Measurements from ENCODE around the gene ATP5PB. TPM values are rescaled to one million over a fixed set of nuclear protein-coding genes. Genes with fewer than 3 reads are reported as not detected.
A peak's percentile ranks its signal among the peaks of the same experiment; 100 is the strongest.

Gene ATP5PB
- total RNA-seq, 1 donor from 2014 or later: 220 TPM

GRCh38 chr1:111491070-111491469, 41.8 kb downstream of the ATP5PB start:
- no peak overlapping the region for H3K27ac Mint-ChIP-seq
- H3K9me3 Mint-ChIP-seq: no peaks in the 10 kb centered on the region
- no peak for TF ChIP-seq CTCF (IDR thresholded peaks at IDR 0.05)
- intact Hi-C loops (cut with micrococcal nuclease): no loop called here
- DNase-seq (no peak), ATAC-seq (ENCODE audit: low read depth) (no peak)
- H3K4me1 Mint-ChIP-seq: peaks cover 9% of the 10 kb centered on the region
- H3K36me3 Mint-ChIP-seq (ENCODE audit: low read depth): no peaks in the 10 kb centered on the region
- no peaks in the 10 kb centered on the region for H3K27me3 Mint-ChIP-seq
- POLR2A ChIA-PET: interaction anchor here (1.4 kb wide), 1 partner anchor 12 kb away, joined by 7 read pairs; the partner anchor contains the start of genes ADORA3 and TMIGD3
- CTCF ChIA-PET: interaction anchor here (0.8 to 3.4 kb wide), 4 partner anchors 13 to 278 kb away, joined by 3 to 34 read pairs (median 4); partner anchors contain the start of genes ADORA3 and TMIGD3
- H3K4me3 Mint-ChIP-seq: no peak overlapping the region

- Mint-ChIP-seq H3K4me1 (peaks cover 17% of the 10 kb centered on the region), H3K4me3 (no peak overlapping the region), H3K36me3 (ENCODE audit: low read depth) (no peaks in the 10 kb centered on the region), H3K9me3 (peaks cover 4% of the 10 kb centered on the region), H3K27ac (no peak overlapping the region), H3K27me3 (no peaks in the 10 kb centered on the region)
- intact Hi-C loops (cut with micrococcal nuclease): no loop called here
- ChIA-PET POLR2A (interaction anchor here (2.5 to 4.8 kb wide), 2 partner anchors 11 to 19 kb away, joined by 6 to 42 read pairs; no protein-coding TSS in a partner anchor), CTCF (interaction anchor here (1.1 to 1.6 kb wide), 2 partner anchors 11 to 14 kb away, joined by 3 to 5 read pairs; no protein-coding TSS in a partner anchor)
- TF ChIP-seq CTCF (IDR thresholded peaks at IDR 0.05): no peak
- ATAC-seq (ENCODE audit: low read depth) (peak; percentile 21), DNase-seq (no peak)
Observed at GRCh38 chr1:111496398-111496797, 47.1 kb downstream of the ATP5PB start.

GRCh38 chr1:111497592-111497991, 48.3 kb downstream of the ATP5PB start:
- Mint-ChIP-seq H3K36me3 (ENCODE audit: low read depth) (no peaks in the 10 kb centered on the region), H3K4me1 (peaks cover 19% of the 10 kb centered on the region), H3K9me3 (peaks cover 4% of the 10 kb centered on the region), H3K27ac (no peak overlapping the region), H3K27me3 (no peaks in the 10 kb centered on the region), H3K4me3 (no peak overlapping the region)
- POLR2A ChIA-PET: interaction anchor here (0.8 to 4.8 kb wide), 4 partner anchors 10 to 356 kb away, joined by 3 to 42 read pairs (median 5); no protein-coding TSS in a partner anchor
- intact Hi-C loops (cut with micrococcal nuclease): no loop called here
- ATAC-seq (ENCODE audit: low read depth) (peak; percentile 77), DNase-seq (no peak)
- CTCF ChIA-PET: interaction anchor here (0.8 to 3.2 kb wide), 7 partner anchors 8 to 217 kb away, joined by 3 to 26 read pairs (median 3); no protein-coding TSS in a partner anchor
- TF ChIP-seq CTCF (IDR thresholded peaks at IDR 0.05): no peak

GRCh38 chr1:111499026-111499785, 49.9 kb downstream of the ATP5PB start:
- DNase-seq: no peak
- Mint-ChIP-seq H3K4me1 (peaks cover 35% of the 10 kb centered on the region), H3K36me3 (ENCODE audit: low read depth) (no peaks in the 10 kb centered on the region), H3K9me3 (peaks cover 4% of the 10 kb centered on the region), H3K4me3 (no peak overlapping the region), H3K27me3 (no peaks in the 10 kb centered on the region), H3K27ac (no peak overlapping the region)
- TF ChIP-seq CTCF (IDR thresholded peaks at IDR 0.05): no peak
- POLR2A ChIA-PET: interaction anchor here (2.5 to 4.8 kb wide), 2 partner anchors 8 to 22 kb away, joined by 6 to 42 read pairs; no protein-coding TSS in a partner anchor
- CTCF ChIA-PET: interaction anchor here (1.0 to 3.2 kb wide), 3 partner anchors 9 to 22 kb away, joined by 3 to 26 read pairs (median 10); no protein-coding TSS in a partner anchor
- intact Hi-C loops (cut with micrococcal nuclease): no loop called here
- no peak for ATAC-seq (ENCODE audit: low read depth)

GRCh38 chr1:111501645-111502044, 52.4 kb downstream of the ATP5PB start:
- H3K4me3 Mint-ChIP-seq: no peak overlapping the region

More at GRCh38 chr1:111501645-111502044, 52.4 kb downstream of the ATP5PB start:
- H3K27me3 Mint-ChIP-seq: no peaks in the 10 kb centered on the region
- intact Hi-C loops (cut with micrococcal nuclease): no loop called here
- H3K4me1 Mint-ChIP-seq: peaks cover 56% of the 10 kb centered on the region
- H3K27ac Mint-ChIP-seq: no peak overlapping the region
- TF ChIP-seq CTCF (IDR thresholded peaks at IDR 0.05): no peak
- no peak for DNase-seq
- ChIA-PET POLR2A (interaction anchor here (9.6 kb wide), 1 partner anchor 23 kb away, joined by 234 read pairs; the partner anchor contains the start of gene C1orf162), CTCF (no interaction called here)
- no peak for ATAC-seq (ENCODE audit: low read depth)
- H3K36me3 Mint-ChIP-seq (ENCODE audit: low read depth): no peaks in the 10 kb centered on the region
- peaks cover 2% of the 10 kb centered on the region for H3K9me3 Mint-ChIP-seq
